Activated effector memory CD4-positive, alpha-beta T cell treated with anti-CD3 and anti-CD28 coated beads, Interleukin-2, amount 50 U/mL, for 16 hours (primary cell): Measurements from ENCODE around the gene NUP62.

Source experiments
- DNase-seq: peaks from one replicate; pipeline ENCODE4 v3.0.0-alpha.2; 2020

NUP62 gene

DNA sequence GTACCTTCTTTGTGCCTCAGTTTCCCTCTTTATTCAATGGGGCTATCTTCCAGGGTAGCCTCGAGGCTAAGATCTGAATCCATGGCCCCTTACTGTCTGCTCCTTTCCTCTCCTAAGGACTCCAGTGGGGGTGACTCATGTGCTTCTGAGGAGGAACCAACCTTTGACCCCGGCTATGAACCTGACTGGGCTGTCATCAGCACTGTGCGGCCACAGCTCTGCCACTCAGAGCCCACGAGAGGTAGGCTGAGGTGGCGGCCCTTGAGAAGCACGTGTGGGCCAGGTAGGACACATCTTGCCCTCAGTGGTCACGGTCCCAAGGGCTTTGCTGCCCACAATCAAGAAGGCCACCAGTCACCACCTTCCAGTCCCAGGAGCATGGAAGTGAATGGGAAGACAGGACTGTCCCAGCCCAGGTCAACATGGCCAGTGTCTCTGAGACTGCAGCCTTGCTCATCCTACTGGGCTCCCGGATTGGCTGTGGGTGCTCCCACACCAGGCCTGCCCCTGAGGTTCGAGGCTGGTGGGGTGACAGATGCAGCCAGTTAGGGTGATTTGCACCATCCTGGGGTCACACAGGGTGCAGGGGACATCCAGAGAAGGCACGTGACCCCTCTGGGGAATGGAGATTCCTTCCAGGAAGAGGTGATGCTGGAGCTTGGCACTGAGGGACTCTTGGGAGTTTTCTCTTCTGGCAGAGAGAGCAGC, 49.0 kb downstream of the NUP62 start:
- no peak for DNase-seq

DNA sequence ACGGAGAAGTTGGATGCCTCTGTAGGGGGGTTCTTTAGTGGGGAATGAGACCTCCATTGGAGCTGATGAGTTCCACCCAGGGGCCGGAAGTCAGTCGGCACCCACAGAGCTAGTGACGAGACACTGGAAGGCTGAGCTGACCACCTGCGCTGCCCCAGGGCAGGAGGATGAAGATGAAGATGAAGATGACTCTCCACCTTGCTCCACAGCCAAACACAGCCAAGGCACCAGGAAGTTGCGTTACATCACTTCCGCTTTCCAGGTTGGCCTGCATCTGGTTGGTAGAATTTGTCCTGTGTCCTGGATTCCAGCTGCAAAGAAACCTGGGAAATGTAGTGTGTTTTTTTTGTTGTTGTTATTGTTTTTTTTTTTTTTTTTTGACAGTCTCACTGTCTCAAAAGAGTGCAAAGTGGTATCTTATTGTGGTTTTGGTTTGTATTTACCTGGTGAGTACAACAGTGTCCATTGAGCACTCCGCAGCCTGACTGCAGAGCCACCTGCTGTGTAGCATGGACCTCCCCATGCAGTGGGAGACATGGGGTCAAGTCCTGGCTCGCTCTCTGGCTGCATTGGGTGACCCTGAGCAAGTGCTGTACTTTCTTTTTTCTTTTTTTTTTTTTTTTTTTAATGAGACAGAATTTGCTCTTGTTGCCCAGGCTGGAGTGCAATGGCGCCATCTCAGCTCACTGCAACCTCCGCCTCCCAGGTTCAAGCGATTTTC, 49.9 kb downstream of the NUP62 start:
- DNase-seq = no peak

DNA sequence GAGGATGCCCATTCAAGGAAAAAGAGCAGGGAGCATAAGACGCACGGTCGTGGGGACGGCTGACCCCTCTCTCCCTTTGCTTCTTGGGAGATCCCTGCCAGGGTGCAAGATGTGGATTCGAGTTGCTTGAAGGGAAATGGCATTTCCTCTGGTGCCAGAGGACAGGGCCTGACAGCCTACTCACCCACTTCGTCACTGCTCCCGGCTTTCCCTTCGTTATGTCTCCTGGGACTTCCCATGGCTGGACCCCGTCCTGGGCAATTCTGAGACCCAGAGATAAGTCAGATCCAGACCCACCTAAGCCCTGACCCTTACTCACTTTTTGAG, 50.6 kb downstream of the NUP62 start:
- DNase-seq = no peak

DNA sequence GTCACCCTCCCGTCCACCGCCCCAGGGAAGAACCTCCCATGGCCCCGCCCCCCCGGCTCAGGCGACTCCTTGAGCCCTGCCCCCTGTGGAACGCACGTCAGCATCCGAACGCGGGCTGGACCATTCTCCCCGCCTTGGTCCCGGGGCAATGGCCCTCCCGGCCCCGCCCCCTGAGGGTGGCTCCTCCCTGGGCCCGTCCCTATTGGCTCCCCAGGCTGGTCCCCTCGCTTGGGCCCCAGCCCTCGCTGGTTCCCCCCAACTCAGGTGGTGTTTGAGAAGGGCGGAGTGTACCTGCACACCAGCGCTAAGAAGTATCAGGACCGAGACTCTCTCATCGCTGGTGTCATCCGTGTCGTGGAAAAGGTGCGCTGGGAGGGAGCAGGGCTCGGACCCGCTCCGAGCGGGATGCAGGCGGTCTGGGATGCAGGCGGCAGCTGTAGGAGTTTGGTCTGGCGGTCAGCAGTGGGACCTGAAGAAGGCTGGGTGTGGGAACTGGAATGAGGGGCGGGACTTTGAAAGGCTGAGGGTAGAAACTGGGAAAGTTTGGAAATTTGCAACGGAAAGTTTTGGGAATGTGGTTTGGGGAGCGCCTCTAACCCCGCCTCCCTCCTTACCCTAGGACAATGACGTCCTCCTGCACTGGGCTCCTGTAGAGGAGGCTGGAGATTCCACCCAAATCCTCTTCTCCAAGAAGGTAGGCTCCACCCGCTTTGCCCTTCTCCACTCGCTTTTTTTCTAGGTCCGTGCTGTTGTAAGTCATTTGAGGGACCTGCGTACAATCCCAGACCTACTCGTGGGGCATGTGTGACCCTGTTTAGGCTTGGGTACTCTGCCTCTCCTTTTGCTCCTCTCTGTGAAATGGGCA, 51.2 kb downstream of the NUP62 start:
- DNase-seq = peak; percentile 99

DNA sequence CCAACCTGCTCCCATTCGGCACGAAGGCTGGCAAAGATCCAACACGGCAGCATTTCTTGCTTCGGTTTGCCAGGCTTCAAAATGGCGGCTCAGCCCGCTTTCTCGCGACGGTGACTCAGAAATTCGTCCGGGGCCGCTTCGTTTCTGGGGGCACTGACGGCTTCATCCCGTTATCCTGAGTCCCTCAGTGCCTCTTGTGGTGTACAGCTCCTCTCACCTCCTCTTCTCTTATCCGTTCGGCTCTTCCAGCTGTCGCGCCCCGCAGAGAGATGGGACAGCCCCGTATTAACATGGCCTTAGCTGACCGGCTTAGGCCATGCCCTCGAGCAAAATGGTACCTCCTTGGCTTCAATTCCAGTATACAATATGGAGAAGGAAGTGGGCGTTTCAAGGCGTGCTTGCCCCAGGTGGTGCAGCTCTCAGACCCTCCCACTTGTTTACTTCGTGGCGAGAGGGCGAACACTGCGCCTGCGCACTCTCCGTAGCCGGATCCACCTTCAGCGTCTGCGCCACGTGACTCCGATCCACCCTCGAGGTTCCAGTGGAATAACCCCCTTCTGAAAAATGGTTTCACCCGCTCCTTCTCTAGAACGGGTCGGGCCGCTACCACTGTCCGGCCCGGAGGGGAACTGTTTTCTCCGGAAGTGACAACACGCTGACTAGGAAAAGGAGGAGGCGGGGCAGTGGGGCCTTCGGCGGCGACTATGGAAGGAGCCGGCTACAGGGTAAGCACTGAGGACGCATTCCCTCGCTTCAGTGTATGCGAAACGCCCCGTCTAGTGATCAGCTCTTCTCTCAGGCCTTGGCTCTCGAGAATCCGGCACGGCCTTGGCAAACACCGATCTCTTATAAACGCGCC, 52.1 kb downstream of the NUP62 start, which contains the start of the genes AKT1S1 and TBC1D17:
Gene AKT1S1, minus strand, starts transcription at position 336 of the 859 bp plus-strand sequence. CDS start 4,060 bp downstream, outside the sequence.
Gene TBC1D17, plus strand, starts transcription at position 683 of the 859 bp plus-strand sequence. Its CDS starts 22 bp downstream, at position 705.
- peak; percentile 99 for DNase-seq

DNA sequence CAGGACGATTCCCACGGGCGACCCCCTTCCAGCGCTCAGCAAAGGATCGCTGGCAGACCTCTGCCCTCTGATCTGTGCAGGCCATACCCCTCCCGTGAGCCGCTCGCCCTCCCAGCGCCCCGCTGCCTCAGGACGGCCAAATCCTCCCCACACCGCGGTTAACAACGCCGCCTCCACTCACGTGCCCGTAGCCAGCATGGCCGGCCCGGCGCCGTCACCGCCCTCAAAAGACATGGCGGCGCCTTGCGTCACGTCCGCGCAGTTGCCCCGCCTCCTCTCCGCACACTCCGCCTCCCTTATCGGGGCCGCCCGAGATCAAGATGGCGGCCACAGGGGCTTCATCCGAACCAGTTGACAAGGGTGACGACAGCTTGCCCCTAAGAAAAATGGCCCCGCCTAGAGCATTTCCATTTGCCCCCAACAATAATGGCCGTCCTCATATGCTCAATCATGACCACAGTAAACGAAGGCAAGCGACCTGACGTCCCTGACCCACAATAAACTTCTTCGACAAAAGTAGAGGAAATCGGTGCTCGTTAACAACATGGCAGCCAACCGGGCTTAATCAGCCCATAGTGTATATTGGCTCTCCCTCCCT, 52.8 kb downstream of the NUP62 start:
- DNase-seq = peak; percentile 99

DNA sequence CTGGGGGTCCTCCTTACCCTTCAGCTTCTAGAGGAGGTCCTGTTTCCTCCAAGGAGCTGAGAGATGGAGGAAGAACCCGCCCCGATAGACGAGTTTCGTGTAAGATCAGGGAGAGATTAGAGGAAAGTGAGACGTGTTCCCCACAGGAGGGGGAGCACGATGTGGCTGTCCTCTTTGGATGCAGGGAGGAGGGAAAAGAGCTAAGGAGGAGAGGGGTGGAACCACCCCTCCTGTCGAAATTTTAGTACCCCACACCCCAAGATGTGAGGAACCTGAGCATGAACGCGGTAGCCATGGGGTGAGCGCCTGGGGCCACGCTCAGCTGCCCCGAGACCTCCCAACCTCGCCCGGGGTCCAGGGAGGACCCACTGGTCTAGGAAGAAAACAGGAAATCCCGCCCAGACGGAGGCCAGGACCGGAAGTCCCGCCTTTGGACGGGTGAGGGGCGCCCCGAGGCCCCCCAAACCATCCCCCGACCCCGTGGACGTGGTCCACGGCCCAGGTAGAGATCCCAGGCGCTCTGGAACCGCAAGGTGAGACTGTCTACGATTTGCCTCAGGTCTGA, 53.4 kb downstream of the NUP62 start:
- DNase-seq = peak; percentile 85

DNA sequence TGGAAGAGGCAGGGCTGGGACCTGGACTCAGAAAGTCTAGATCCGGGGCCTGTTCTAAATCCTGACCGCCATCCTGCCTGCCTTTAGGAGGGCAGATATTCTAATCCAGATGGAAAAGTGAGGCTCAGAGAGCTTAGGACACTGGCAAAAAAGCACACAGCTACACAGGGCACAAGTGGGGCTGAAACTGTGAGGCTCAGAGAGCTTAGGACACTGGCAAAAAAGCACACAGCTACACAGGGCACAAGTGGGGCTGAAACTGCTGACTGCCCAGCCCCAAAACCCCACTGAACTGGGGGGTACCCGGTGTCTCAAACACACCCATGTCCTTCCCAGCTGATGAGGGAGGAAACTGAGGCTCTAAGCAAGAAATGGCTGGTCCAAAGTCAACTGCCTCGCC, 54.1 kb downstream of the NUP62 start:
- DNase-seq = no peak

DNA sequence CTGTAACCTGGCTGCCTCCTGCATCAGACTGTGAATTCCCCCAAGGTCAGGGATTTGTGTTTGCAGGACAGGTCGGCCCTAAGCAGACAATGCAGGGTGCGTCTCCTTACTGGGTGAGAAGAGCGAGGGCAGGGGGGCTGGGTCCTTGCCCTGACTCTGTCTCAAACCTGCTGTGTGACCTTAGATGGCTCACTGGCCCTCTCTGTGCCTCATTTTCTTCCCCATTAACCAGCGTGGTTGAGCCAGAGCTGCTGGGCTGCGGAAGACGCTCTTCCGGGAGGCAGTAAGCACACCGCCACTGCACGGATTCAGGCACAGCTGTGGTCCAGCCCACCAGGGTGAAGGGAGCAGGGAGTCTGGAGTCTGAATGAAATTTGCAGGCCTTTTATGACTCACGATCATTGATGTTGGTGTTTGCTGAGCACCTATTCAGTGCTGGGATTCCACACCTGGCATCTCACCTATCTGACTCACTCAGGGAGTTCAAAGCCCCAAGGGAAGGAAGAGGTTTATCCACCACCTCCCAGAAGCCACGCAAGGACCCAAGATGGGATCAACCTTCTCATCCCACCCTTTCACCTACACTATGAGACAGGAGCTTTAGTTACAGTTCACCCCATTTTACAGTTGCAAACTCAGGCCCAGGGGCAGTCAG, 54.7 kb downstream of the NUP62 start:
- DNase-seq = no peak

DNA sequence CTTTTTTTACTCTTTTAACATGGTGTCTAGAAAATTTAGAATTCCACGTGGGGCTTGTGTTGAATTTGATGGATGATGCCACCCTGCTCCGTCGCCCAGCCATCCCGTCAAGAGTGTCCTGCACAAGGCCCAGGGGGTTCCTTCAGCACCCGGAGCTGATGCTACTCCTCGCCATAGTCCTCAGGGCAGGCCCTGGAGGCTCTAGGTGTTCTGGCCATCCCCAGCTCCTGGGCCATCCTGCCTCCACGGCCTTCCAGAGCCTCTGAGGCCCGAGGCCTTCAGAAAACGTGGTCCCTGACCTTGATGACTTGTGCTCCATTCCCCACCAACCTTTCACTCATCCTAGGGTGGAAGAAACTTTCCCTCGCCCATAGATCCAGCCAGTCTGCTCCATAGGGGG, 55.5 kb downstream of the NUP62 start:
- no peak for DNase-seq

DNA sequence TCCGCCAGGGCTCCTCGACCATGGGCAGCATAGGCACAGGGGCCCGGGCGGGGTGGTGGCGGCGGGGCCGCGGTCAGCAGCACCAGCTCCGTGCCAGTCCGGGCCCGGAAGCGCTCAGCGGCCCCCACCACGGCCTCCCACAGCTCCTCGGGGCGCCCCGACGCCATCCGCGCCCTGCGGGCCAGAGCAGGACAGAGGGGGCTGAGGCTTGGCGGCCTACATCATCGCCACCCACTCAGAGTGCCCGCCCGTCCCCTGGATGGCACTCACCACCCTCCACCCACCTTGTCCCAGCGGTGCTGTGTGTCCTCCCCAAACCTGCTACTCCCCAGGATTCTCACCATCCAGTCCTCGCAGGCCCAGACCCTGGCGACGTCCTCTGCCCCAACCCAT, 56.2 kb downstream of the NUP62 start:
- DNase-seq = no peak

DNA sequence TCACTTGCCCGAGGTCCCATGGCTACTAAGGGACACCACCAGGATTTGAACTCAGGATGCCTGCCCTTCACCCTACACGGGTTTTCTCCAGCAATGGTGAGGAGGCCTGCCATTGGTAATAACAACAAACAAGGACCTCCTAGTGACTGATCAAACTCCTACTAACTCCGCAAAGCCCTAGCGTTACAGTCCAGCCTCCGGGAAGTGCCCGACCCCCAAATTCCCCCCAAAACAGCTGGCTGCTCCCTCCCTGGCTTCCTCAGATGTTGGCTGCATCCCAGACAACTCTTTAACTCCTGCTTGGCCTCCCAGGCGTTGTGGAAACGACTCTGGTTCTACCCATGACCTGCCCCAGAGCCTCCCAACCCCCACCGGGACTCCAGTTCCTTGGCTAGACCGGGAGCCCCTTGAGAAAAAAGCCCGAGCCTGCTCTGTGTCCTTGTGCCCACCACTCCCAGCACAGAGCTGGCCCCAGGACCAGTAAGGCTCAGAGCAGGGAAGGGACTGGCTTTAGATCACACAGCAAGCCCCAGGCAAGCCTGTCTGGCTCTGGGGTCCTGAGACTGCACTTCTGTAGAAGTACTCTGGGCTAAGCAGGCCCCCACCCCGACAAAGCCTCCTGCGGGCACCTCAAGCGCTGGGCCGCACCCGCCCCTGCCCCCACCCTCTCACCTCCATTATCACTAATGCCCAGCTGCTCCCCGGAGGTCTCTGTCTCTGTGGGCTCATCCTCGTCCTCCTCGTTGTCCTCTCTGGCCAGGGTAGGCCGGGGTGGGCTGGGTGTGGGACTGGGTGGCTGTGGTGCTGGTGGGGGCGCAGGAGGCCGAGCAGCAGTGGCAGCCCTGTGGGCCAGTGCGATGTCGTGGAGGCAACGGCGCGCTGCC, 56.8 kb downstream of the NUP62 start:
- DNase-seq = no peak

DNA sequence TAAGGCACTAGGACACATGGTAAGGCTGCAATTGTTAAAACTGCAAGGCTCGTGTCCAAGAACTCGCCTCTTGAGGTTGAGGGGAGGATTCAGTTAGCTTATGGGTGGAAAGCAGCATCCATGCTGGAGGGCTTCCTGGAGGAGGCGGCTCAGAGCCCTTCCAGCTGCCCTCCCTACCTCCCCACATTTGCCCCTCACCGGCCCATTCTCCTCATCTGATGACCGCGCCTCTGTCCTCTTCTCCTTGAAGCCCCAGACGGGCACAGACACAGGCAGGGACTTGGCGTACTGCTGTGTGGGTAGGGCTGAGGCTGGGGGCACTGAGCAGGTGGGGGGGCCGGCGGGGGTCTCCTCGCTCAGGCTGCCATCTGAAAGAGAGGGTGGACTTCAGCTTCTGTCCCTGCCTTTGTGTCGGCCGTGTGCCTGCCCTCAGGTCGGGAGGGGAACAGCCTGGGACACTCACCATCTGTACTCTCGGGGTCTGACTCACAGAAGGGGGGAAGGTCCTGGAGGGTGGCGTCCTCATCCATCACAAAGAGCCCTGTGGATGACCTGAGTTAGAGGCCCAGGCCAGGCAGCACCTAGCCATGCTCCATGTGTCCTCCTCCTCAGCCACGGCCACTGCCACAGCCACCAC, 57.8 kb downstream of the NUP62 start:
- DNase-seq = no peak

DNA sequence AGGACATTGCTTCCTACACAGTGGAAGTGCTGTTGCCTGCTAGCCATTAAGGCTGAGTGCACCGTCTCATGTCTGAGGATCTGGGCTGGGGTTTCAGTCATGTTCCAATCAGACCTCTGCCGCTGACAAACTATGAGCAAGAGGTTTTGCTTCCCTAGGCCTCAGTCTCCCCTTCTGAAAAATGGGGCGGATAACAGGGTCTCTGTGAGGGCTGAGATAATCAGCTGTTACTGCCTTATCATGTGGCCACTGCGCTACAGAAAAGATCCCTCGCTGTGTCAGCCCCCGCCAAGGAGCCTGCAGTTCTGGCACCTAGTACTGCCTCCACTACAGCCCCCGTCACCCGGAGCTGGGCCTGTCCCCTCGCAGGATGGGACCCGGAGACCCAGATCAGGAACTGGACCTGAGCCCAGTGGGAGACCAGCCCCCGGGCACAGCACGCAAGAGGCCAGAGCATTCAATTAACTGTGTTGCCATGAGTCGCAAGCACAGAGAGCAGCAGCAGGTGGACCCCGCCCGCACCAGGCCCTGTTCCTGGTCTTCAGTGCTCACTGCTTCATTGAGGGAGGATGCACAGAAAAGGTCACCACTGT, 58.9 kb downstream of the NUP62 start:
- DNase-seq = no peak

DNA sequence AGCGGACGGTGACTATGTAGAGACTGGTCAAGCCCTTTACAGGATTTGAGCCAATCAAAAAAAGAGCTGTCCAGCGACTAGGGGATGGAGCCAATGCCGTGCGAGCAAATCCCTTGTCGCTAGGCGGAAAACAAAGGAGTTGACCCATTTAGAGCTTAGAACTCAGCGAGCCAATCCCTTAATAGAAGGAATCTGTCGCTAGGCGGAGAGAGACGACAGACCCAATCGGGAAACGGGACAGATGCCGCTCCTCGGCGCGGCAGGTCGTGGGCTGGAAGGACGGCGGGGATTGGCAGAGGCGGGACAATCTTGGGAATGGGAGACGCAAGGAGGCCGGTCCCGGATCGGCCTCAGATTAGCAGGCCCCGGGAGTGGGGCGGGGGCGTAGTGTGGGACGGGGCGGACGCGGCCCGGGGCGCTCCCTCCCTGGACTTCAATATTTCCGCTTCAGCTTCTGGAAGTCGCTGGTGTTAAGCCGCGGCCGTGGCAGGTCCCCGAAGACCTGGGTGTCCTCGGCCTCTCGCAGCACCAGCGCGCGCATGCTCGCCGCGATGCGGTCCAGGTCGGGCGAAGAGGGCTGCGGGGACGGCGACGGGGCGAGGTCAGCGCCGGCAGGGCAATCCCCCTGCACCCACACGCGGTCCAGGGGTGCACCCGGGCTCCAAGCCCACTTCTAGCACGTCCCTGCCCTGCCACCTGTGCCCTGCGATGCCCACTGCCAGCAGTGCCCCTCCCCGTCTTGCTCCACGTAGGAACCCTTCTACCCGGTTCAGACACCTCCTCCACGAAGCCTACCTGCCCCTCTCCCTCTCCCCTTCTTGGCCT, 59.6 kb downstream of the NUP62 start:
- DNase-seq = peak; percentile 96

DNA sequence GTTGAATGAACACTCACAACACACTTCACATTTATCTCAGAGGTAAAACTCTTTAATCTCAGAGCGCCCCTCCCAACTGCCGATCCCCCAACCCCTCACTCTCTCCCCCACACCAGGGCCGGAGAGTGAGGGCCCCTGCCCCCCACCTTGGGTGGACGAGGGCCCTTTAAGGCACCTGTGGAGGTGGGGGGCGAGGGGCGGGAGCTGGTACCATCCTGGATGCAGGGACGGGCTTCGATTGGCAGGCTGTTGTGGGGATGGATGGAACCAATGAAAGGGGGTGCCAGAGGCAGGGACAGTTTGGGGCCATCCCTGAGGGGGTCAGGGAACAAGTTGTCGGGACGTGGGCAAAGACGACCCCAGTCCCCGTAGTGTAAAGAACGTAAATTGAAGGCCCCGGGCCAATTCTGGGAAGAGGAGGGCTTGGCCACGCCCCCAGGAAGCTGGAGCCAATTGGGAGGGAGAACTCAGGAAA, 60.3 kb downstream of the NUP62 start:
- DNase-seq = no peak

DNA sequence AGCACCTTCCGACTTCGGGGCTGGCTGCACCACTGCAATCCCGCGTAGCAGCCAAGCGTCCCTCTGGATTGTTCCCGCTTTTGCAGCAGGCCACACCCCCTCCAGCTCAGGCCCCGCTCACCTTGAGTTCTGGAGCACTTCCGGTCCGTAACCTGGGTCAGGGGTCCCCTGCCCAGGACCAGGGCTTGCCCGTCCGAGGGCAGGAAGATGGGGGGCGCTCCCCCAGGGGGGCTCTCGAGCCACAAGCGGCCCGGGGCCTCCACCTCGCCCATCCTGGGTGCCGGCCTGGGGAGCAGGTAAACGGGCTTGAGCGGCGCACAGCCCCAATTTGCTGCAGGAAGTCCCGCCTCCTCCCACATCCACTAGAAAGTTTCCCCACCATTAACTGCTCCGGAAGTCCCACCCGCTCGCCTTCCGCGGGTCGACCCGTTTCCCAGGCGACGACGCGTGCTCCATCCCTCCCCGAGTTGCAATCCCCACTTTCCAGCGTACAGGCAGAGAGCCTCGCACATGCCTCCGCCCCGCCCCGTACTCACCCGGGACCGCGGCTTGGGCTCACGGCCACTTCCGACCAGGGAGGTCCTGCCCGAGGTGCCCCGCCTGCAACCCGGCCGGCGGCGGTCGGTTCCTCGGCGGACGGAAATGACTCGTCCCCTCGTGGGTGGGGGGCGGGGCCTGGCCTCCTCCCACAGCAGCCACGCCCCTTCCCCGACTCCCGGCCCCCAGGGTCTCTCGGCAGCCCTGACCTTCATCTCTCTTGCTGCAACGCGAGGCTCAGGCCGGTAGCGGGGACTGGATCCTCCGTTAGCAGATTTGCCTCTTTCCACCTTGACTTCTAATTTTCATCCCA, 62.1 kb downstream of the NUP62 start, which contains the start of gene PNKP:
Gene PNKP, minus strand, starts transcription at position 644 of the 850 bp plus-strand sequence. Its CDS starts 372 bp downstream, at position 272.
- peak; percentile 96 for DNase-seq
